Measurements from ENCODE around the gene MID1. TPM values are rescaled to one million over a fixed set of nuclear protein-coding genes. Genes with fewer than 3 reads are reported as not detected.

MID1 gene
- total RNA-seq, 1 experiment from 2014 or later, result 79.5 TPM

DNA sequence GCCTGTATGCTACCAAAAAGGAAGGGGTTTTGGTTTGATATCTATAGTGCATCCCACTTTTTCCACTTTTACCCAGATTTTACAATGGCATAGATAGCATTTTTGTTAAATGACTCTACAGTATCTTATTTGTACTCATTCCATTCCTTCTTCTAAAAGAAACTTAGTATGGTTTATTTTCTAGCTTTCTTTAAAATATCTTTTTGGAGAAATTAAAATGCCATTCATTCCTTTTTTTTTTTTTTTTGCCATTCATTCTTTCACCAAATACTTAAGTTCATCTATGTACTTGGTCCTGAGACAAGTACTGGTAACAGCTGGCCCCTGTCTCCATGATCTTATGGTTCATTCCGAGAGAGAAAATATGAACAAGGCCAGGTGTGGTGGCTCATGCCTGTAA, 49.1 kb downstream of the MID1 start:
- DNase-seq, result no peak
- Histone ChIP-seq H3K9me2 (ENCODE audit: insufficient read depth) (no peaks in the 10 kb centered on the region), H3K4me3 (no peak overlapping the region), H3K27ac (no peak overlapping the region), H3K9me3 (ENCODE audit: insufficient read depth, low read depth) (no peaks in the 10 kb centered on the region), H4K20me1 (ENCODE audit: insufficient read depth) (no peaks in the 10 kb centered on the region), H2AFZ (no peak overlapping the region), H3K4me1 (replicated peaks; ENCODE audit: insufficient read depth) (peaks cover 11% of the 10 kb centered on the region; the same call in 1 of the 2 replicates), H3F3A (ENCODE audit: insufficient read depth, low read depth) (no peaks in the 10 kb centered on the region), H3K4me2 (no peak overlapping the region), H3K36me3 (ENCODE audit: low read depth) (no peaks in the 10 kb centered on the region), H3K79me2 (ENCODE audit: low read depth) (peaks cover 45% of the 10 kb centered on the region), H3K27me3 (ENCODE audit: insufficient read depth, low read depth) (no peaks in the 10 kb centered on the region)
- intact Hi-C loops (cut with micrococcal nuclease; ENCODE audit: unreplicated experiment), result no loop called here
- no peak for TF ChIP-seq EZH2 (IDR thresholded peaks at IDR 0.05; ENCODE audit: low read depth)
- TF ChIP-seq, protein P1, sequence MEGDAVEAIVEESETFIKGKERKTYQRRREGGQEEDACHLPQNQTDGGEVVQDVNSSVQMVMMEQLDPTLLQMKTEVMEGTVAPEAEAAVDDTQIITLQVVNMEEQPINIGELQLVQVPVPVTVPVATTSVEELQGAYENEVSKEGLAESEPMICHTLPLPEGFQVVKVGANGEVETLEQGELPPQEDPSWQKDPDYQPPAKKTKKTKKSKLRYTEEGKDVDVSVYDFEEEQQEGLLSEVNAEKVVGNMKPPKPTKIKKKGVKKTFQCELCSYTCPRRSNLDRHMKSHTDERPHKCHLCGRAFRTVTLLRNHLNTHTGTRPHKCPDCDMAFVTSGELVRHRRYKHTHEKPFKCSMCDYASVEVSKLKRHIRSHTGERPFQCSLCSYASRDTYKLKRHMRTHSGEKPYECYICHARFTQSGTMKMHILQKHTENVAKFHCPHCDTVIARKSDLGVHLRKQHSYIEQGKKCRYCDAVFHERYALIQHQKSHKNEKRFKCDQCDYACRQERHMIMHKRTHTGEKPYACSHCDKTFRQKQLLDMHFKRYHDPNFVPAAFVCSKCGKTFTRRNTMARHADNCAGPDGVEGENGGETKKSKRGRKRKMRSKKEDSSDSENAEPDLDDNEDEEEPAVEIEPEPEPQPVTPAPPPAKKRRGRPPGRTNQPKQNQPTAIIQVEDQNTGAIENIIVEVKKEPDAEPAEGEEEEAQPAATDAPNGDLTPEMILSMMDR (conservative IDR thresholded peaks at IDR 0.05), result no peak
- BruUV-seq (replicated peaks), result no TSS peak
- ChIA-PET POLR2A (ENCODE audit: unreplicated experiment) (interaction anchor here (0.6 kb wide), 1 partner anchor 8 kb away, joined by 4 read pairs; no protein-coding TSS in a partner anchor), CTCF (interaction anchor here (0.6 kb wide), 1 partner anchor 27 kb away, joined by 4 read pairs; no protein-coding TSS in a partner anchor)

DNA sequence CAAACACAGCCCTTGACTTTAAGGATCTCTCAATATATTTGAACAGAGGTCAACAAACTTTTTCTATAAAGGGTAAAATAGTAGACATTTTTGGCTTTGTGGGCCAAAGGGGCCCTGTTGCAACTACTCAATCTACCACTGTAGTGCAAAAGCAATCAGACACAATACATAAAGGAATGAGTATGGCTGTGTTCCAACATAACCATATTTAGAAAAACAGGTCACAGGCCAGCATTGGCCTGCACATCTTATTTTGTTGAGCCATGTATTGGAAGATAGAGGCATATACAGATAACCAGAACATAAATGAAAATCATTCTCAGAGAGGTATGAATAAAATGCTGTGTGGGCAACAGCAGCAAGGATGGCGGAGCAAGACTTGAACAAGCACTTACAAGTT, 49.8 kb downstream of the MID1 start:
- Histone ChIP-seq H3K36me3 (ENCODE audit: low read depth) (no peaks in the 10 kb centered on the region), H3K27ac (no peak overlapping the region), H3K4me2 (no peak overlapping the region), H3F3A (ENCODE audit: insufficient read depth, low read depth) (no peaks in the 10 kb centered on the region), H3K4me3 (no peak overlapping the region), H2AFZ (no peak overlapping the region), H3K9me2 (ENCODE audit: insufficient read depth) (no peaks in the 10 kb centered on the region), H3K4me1 (replicated peaks; ENCODE audit: insufficient read depth) (peaks cover 11% of the 10 kb centered on the region; the same call in 1 of the 2 replicates), H3K9me3 (ENCODE audit: insufficient read depth, low read depth) (no peaks in the 10 kb centered on the region), H4K20me1 (ENCODE audit: insufficient read depth) (no peaks in the 10 kb centered on the region), H3K79me2 (ENCODE audit: low read depth) (peaks cover 40% of the 10 kb centered on the region), H3K27me3 (ENCODE audit: insufficient read depth, low read depth) (no peaks in the 10 kb centered on the region)
- ChIA-PET CTCF (interaction anchor here (0.6 kb wide), 1 partner anchor 26 kb away, joined by 4 read pairs; no protein-coding TSS in a partner anchor), POLR2A (ENCODE audit: unreplicated experiment) (interaction anchor here (0.6 kb wide), 1 partner anchor 9 kb away, joined by 4 read pairs; no protein-coding TSS in a partner anchor)
- DNase-seq, result no peak
- BruUV-seq (replicated peaks), result no TSS peak
- intact Hi-C loops (cut with micrococcal nuclease; ENCODE audit: unreplicated experiment), result no loop called here
- no peak for TF ChIP-seq EZH2 (IDR thresholded peaks at IDR 0.05; ENCODE audit: low read depth)

DNA sequence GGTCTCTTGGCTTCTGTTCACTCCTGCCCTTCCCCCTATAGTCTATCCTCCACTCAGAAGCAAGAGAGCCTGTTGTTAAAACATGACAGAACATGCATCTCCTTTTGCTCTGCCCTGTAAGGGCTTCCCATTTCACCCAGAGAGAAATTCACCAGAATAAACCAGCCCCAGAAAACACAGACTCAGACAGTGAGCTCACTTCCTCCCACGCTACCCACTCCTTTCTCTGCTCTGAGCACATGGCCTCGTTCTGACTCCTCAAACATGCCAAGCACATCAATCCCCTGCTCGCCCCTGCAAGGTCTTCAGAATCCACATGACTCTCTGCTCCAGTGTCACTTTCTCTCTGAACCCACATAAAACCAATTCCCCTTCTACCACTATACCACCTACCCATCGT, 50.4 kb downstream of the MID1 start:
- peaks cover 34% of the 10 kb centered on the region for H3K79me2 ChIP-seq (ENCODE audit: low read depth)
- ChIA-PET CTCF (no interaction called here), POLR2A (ENCODE audit: unreplicated experiment) (no interaction called here)
- H3K27ac ChIP-seq, result no peak overlapping the region
- no peaks in the 10 kb centered on the region for H3F3A ChIP-seq (ENCODE audit: insufficient read depth, low read depth)
- H3K4me3 ChIP-seq, result no peak overlapping the region
- no peaks in the 10 kb centered on the region for H3K9me3 ChIP-seq (ENCODE audit: insufficient read depth, low read depth)
- DNase-seq, result no peak
- no peaks in the 10 kb centered on the region for H3K9me2 ChIP-seq (ENCODE audit: insufficient read depth)
- H2AFZ ChIP-seq, result no peak overlapping the region
- no peaks in the 10 kb centered on the region for H3K36me3 ChIP-seq (ENCODE audit: low read depth)
- H3K4me2 ChIP-seq, result no peak overlapping the region
- TF ChIP-seq, protein P1 (conservative IDR thresholded peaks at IDR 0.05), result no peak
- TF ChIP-seq EZH2 (IDR thresholded peaks at IDR 0.05; ENCODE audit: low read depth), result no peak
- H4K20me1 ChIP-seq (ENCODE audit: insufficient read depth), result no peaks in the 10 kb centered on the region
- H3K27me3 ChIP-seq (ENCODE audit: insufficient read depth, low read depth), result no peaks in the 10 kb centered on the region
- intact Hi-C loops (cut with micrococcal nuclease; ENCODE audit: unreplicated experiment), result no loop called here
- peaks cover 11% of the 10 kb centered on the region; the same call in 1 of the 2 replicates for H3K4me1 ChIP-seq (replicated peaks; ENCODE audit: insufficient read depth)
- BruUV-seq (replicated peaks), result no TSS peak

DNA sequence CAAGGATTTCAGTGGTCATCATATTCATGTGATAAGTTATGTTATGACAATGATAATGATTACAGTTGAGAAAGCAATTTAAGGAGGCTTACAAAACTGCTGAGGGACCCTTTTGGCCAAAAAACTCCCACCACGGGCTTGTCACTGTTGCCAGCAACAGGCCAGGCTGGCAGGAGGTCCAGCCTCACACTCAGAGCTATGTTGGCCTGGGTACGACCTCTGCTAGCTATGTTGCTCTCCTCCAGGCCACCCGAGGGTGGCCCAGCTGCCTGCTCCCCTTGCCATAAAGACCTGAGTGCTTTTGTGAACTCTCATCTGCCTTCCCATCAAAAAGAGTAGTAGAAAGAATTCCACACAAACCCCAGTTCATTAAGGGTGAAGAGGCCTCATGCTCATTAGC, 52.0 kb downstream of the MID1 start:
- TF ChIP-seq EZH2 (IDR thresholded peaks at IDR 0.05; ENCODE audit: low read depth), result no peak
- TF ChIP-seq, protein P1 (conservative IDR thresholded peaks at IDR 0.05), result no peak
- Histone ChIP-seq H2AFZ (no peak overlapping the region), H3K79me2 (ENCODE audit: low read depth) (peaks cover 32% of the 10 kb centered on the region), H3K9me2 (ENCODE audit: insufficient read depth) (no peaks in the 10 kb centered on the region), H3K4me2 (no peak overlapping the region), H3F3A (ENCODE audit: insufficient read depth, low read depth) (no peaks in the 10 kb centered on the region), H4K20me1 (ENCODE audit: insufficient read depth) (no peaks in the 10 kb centered on the region), H3K9me3 (ENCODE audit: insufficient read depth, low read depth) (no peaks in the 10 kb centered on the region), H3K27ac (no peak overlapping the region), H3K4me3 (no peak overlapping the region), H3K36me3 (ENCODE audit: low read depth) (no peaks in the 10 kb centered on the region), H3K4me1 (replicated peaks; ENCODE audit: insufficient read depth) (peaks cover 11% of the 10 kb centered on the region; the same call in 1 of the 2 replicates), H3K27me3 (ENCODE audit: insufficient read depth, low read depth) (no peaks in the 10 kb centered on the region)
- intact Hi-C loops (cut with micrococcal nuclease; ENCODE audit: unreplicated experiment), result no loop called here
- ChIA-PET CTCF (no interaction called here), POLR2A (ENCODE audit: unreplicated experiment) (no interaction called here)
- no TSS peak for BruUV-seq (replicated peaks)
- no peak for DNase-seq

Measured in PC-9 (cell line).